Thymus (tissue), 11 donors: ENCODE measurements around the gene FTSJ1. TPM values are rescaled to one million over a fixed set of nuclear protein-coding genes. Genes with fewer than 3 reads are reported as not detected.
A peak's percentile ranks its signal among the peaks of the same experiment; 100 is the strongest.

ENCODE experiments used
- DNase-seq, 9 donors: peaks; one replicate each; pipeline ENCODE4 v3.0.0-alpha.2; 2013; ENCODE audit warnings: low spot score in 9 of 9, low read depth in 6 of 9, missing footprints in 1 of 9
- H3K27ac ChIP-seq, 2 donors: one replicate each; pipeline ENCODE4 v1.5.1; 2013; ENCODE audit warnings: control low read depth in 1 of 2, low read depth in 1 of 2, low read length in 1 of 2, mild to moderate bottlenecking in 1 of 2, moderate library complexity in 1 of 2
- H3K27me3 ChIP-seq, 2 donors: one replicate each; pipeline ENCODE4 v1.5.1; 2013; ENCODE audit warnings: low read length in 1 of 2; ENCODE audit not compliant: control insufficient read depth in 2 of 2, insufficient read depth in 1 of 2
- H3K36me3 ChIP-seq, 2 donors: one replicate each; pipeline ENCODE4 v1.5.1; 2013; ENCODE audit warnings: low read length in 1 of 2, mild to moderate bottlenecking in 1 of 2, moderate library complexity in 1 of 2; ENCODE audit not compliant: control insufficient read depth in 2 of 2, insufficient read depth in 2 of 2
- H3K4me1 ChIP-seq, 2 donors: one replicate each; pipeline ENCODE4 v1.5.1; 2013; ENCODE audit warnings: low read length in 2 of 2; ENCODE audit not compliant: control insufficient read depth in 2 of 2, insufficient read depth in 2 of 2
- H3K4me3 ChIP-seq, 2 donors: one replicate each; pipeline ENCODE4 v1.5.1; 2013; ENCODE audit warnings: low read length in 2 of 2, control low read depth in 1 of 2, mild to moderate bottlenecking in 1 of 2
- H3K9me3 ChIP-seq, 2 donors: one replicate each; pipeline ENCODE4 v1.5.1; 2013; ENCODE audit warnings: low read length in 1 of 2, mild to moderate bottlenecking in 1 of 2; ENCODE audit not compliant: control insufficient read depth in 2 of 2, insufficient read depth in 1 of 2
- WGBS: extraction: QIAGEN DNeasy Blood & Tissue Kit; methylation state at CpG from one replicate; pipeline ENCODE4 v1.1.7; 2013; 5-methylcytosine and 5-hydroxymethylcytosine counted together
- polyA plus RNA-seq: library from polyadenylated mRNA; stranded (reverse); fragments of 200-250 nt; gene quantifications from one replicate; pipeline ENCODE4 v1.2.3, GENCODE V29; 2013
- total RNA-seq: library from RNA; stranded (reverse); fragments of 120-200 nt; gene quantifications from one replicate; pipeline ENCODE4 v1.2.4, GENCODE V29; 2013
- donor health status: healthy.

Gene FTSJ1
- total and polyA plus RNA-seq, 2 donors = 34.2 to 54.3 TPM

GRCh38 chrX:48468247-48468671 is 7.7 kb upstream of the FTSJ1 start:
- Histone ChIP-seq H3K9me3 (peaks cover 0 to 3% of the 10 kb centered on the region in 2 donors), H3K36me3 (peaks cover 3 to 4% of the 10 kb centered on the region in 2 donors), H3K27me3 (no peaks in the 10 kb centered on the region), H3K27ac (no peak overlapping the region), H3K4me3 (peak overlapping the region; percentile 60 to 63), H3K4me1 (peaks cover 5 to 11% of the 10 kb centered on the region in 2 donors)
- DNase-seq = peak in 1 of 9 donors; percentile 35
- 1% methylated on average over 18 of the region's 18 CpGs for whole genome bisulfite sequencing

- no peak overlapping the region for H3K27ac ChIP-seq
- H3K4me3 ChIP-seq = peak overlapping the region; percentile 60 to 63
- DNase-seq = peak in 3 of 9 donors; percentile 22 to 67 (median 31)
- peaks cover 5 to 11% of the 10 kb centered on the region in 2 donors for H3K4me1 ChIP-seq
- peaks cover 0 to 3% of the 10 kb centered on the region in 2 donors for H3K9me3 ChIP-seq
- under 1% methylated on average over 23 of the region's 23 CpGs for WGBS
- no peaks in the 10 kb centered on the region for H3K27me3 ChIP-seq
- peaks cover 3 to 4% of the 10 kb centered on the region in 2 donors for H3K36me3 ChIP-seq
These were observed 7.0 kb upstream of the FTSJ1 start for GRCh38 chrX:48468693-48469691.

GRCh38 chrX:48470110-48470832 is 5.7 kb upstream of the FTSJ1 start, which contains the start of gene SLC38A5:
SLC38A5 (minus strand) TSS chrX:48470260; CDS start chrX:48467924, 2,336 bp downstream.
- WGBS = 94% methylated on average over 18 of the region's 18 CpGs
- Histone ChIP-seq H3K4me3 (peak within 1 kb of the TSS; percentile 60 to 63), H3K36me3 (peaks cover 0 to 3% of the 10 kb centered on the region in 2 donors), H3K9me3 (peaks cover 0 to 3% of the 10 kb centered on the region in 2 donors), H3K27me3 (no peaks in the 10 kb centered on the region), H3K27ac (no peak within 1 kb of the TSS), H3K4me1 (peaks cover 5 to 14% of the 10 kb centered on the region in 2 donors)
- no peak for DNase-seq

GRCh38 chrX:48470833-48471118 is 5.2 kb upstream of the FTSJ1 start:
- Histone ChIP-seq H3K27me3 (no peaks in the 10 kb centered on the region), H3K4me3 (no peak overlapping the region), H3K4me1 (peaks cover 5 to 14% of the 10 kb centered on the region in 2 donors), H3K9me3 (peaks cover 0 to 3% of the 10 kb centered on the region in 2 donors), H3K36me3 (peaks cover 0 to 3% of the 10 kb centered on the region in 2 donors), H3K27ac (no peak overlapping the region)
- DNase-seq = no peak
- 99% methylated on average over 9 of the region's 9 CpGs for WGBS

DNA sequence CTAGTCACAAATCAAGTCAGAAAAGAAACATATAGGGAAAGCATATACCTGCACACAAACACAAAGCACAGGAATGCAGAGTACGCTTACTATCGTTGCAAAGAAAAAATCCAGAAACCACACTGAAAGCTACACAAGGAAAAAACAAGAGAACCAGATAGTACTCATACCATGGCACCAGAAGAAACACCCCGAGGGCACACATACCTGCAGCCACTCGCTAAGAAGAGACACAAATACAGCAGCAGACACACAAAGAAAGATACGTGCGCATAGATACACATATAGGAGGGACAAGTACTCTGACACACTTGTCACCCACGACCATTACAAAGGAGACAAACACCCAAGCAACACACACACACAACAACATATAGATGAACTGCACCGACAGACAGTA is 4.5 kb upstream of the FTSJ1 start:
- peaks cover 0 to 3% of the 10 kb centered on the region in 2 donors for H3K36me3 ChIP-seq
- no peak for DNase-seq
- no peak overlapping the region for H3K27ac ChIP-seq
- peaks cover 0 to 3% of the 10 kb centered on the region in 2 donors for H3K9me3 ChIP-seq
- H3K4me1 ChIP-seq = peaks cover 5 to 14% of the 10 kb centered on the region in 2 donors
- H3K27me3 ChIP-seq = no peaks in the 10 kb centered on the region
- H3K4me3 ChIP-seq = no peak overlapping the region
- WGBS = 97% methylated on average over 8 of the region's 8 CpGs

- 97% methylated on average over 7 of the region's 9 CpGs for WGBS
- Histone ChIP-seq H3K9me3 (peaks cover 0 to 3% of the 10 kb centered on the region in 2 donors), H3K27ac (no peak overlapping the region), H3K4me3 (no peak overlapping the region), H3K4me1 (peaks cover 5 to 14% of the 10 kb centered on the region in 2 donors), H3K36me3 (no peaks in the 10 kb centered on the region), H3K27me3 (no peaks in the 10 kb centered on the region)
- no peak for DNase-seq
These were observed 3.8 kb upstream of the FTSJ1 start for GRCh38 chrX:48472225-48472624.

DNA sequence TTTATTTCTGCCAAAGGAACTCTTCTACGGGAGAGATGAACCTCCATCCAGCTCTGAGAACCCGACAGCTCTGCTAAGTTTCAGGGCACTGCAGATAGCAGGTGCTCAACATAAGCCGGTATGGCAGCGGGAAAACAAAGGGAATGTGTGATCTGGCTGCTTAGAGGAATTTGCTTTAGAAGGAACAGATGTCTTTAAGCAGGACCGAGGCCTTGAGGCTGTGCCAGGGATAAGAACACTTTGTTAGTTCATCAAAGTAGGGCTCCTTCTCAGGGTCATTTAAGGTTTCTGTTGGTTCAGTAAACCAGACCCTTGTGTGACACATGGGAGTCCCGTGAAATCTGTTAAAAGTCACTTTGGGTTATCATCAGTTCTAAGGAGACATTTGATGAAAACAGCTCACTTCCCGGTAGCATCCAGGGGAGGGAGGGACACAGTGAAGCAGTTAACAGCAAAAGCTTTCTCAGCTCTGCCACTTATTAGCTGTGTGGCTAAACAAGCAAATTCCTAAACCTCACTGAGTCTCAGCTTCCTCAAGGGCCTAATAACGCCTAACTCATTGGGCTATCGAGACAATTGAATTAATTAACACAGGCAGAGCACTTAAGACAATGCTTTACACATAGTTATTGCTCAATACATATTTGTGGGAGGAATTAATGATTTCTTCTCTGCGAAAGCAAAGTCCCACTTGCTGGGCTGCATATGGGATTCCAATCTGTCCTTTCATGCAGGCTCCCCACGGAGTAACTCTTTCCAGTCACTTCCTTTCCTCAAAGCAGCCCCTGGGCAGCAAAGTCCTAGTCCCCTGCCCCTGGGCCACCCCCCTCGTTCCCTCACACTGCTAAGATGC is 2.9 kb upstream of the FTSJ1 start:
- H3K4me3 ChIP-seq = no peak overlapping the region
- no peaks in the 10 kb centered on the region for H3K36me3 ChIP-seq
- no peaks in the 10 kb centered on the region for H3K27me3 ChIP-seq
- WGBS = 95% methylated on average over 12 of the region's 12 CpGs
- peaks cover 5 to 10% of the 10 kb centered on the region in 2 donors for H3K4me1 ChIP-seq
- DNase-seq = no peak
- no peak overlapping the region for H3K27ac ChIP-seq
- no peaks in the 10 kb centered on the region for H3K9me3 ChIP-seq

GRCh38 chrX:48473704-48473990 is 2.4 kb upstream of the FTSJ1 start:
- Histone ChIP-seq H3K36me3 (no peaks in the 10 kb centered on the region), H3K27me3 (no peaks in the 10 kb centered on the region), H3K4me1 (peaks cover 5 to 9% of the 10 kb centered on the region in 2 donors), H3K27ac (no peak overlapping the region), H3K4me3 (no peak overlapping the region), H3K9me3 (no peaks in the 10 kb centered on the region)
- WGBS = 76% methylated on average over 9 of the region's 9 CpGs
- no peak for DNase-seq
